ENCODE data around the gene GULP1.

- TF ChIP-seq POLR2A (IDR thresholded peaks at IDR 0.05) (no peak), CTCF (IDR thresholded peaks at IDR 0.05) (no peak)
Observed at GRCh38 chr2:188434018-188434417, 142.3 kb downstream of the GULP1 start.

Measured in adrenal gland (tissue), 5 donors.